NCI-H1105 treated with DMSO at 0.1 percent for 48 hours (cell line): ENCODE measurements around the gene CZIB.
A peak's percentile ranks its signal among the peaks of the same experiment; 100 is the strongest.
"Not testable (repeated sequence)": the region's sequence is repeated elsewhere in the genome, so short reads cannot be mapped to it uniquely, and the experiment has no call there.

Experiments used
- DNase-seq: peaks from one replicate; lab custom pipeline; 2025; lab: John Stamatoyannopoulos, UW

The CZIB gene

GRCh38 chr1:53188099-53188498 lies 32.3 kb downstream of the CZIB start:
- DNase-seq: no peak

- no peak for DNase-seq
Observed at GRCh38 chr1:53187401-53187800, 33.0 kb downstream of the CZIB start.

DNA sequence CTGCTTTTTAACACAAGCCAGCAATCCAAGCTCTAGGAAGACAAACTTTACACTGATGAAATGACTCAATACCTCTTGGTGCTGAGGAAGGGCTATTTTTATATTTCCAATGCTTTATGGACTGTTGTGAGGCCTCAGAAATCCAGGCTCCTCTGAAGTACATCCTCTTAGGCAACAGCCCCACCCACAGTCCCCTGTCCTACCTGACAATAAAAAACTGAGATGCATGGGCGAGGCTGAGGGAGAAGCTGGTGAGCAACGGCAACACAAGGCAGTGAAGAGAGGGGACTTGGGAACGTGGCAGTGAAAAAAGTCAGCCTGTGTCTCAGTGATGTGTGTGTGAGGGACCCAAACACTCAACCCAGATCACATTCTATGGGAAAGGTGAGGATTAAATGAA lies 33.9 kb downstream of the CZIB start:
- DNase-seq: no peak

DNA sequence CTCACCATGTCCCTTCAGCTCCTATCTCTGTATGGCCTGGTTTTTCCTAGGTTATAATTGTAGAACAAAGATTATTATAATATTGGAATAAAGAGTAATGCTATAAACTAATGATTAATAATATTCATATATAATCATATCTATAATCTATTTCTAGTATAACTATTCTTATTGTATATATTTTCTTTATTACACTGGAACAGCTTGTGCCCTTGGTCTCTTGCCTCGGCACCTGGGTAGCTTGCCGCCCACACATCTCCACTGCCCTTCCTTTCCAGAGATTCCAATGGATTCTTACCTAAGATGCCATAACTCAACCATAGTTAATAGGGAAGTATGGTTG lies 34.5 kb downstream of the CZIB start:
- DNase-seq: not testable (repeated sequence)

- DNase-seq: no peak
Observed at GRCh38 chr1:53183095-53183990, 37.1 kb downstream of the CZIB start.

- DNase-seq: no peak
Observed at GRCh38 chr1:53182716-53183094, 37.7 kb downstream of the CZIB start.

GRCh38 chr1:53182111-53182593 lies 38.3 kb downstream of the CZIB start:
- DNase-seq: peak; percentile 60

- no peak for DNase-seq
Observed at GRCh38 chr1:53180951-53181350, 39.5 kb downstream of the CZIB start.

DNA sequence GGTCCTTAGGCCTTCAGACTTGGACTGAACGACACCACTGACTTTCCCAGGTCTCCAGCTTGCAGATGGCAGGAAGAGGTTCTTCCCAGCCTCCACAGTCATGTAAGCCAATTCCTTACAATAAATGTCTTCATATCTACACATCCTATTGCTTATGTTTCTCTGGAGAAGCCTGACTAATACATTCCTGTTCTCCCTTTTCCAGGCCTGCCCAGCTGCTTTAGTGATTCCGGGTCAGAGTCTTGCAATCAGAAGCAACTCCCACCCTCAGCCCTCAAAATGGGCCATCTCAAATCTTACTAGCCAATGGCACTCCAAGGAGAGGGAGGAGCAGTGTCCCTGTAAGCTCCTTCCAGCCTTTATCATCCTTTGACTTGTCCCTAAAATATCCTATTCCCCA lies 40.2 kb downstream of the CZIB start:
- DNase-seq: no peak

DNA sequence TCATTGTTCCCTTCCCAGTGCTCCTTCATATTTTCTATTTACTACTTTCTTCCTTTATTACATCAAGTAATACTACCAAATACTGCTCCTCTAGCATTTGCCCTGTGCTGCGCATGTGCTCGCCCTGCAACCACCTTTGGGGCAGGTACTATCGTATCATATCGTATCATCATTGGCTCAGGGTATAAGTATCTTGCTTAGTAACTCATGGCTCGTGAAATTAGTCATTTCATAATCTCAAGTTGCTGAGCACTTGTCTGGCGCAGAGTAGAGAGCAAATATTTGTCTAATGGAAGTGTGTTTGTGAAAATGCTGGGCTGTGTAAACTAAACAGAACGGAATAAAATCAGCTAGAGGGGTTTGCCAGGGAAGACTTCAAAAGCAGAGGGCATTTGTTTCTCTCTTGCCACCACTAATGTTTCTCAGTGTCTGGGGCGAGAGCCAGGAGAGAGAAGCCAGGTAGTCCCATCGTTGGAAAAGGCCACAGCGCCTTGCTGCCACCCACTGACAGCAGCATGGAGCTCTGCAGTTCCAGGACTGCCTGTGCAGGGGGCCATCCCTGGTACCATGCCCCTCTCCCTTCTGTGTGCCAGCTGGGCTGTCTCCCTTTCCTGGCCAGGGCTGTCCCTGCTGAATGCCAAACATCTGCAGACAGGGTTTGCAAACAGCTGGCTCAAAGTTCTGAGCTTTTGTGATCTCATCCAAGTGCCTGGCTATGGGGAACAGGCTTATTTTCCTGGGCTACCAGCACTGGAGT lies 43.8 kb downstream of the CZIB start:
- DNase-seq: peak; percentile 53

GRCh38 chr1:53174971-53175913 lies 45.2 kb downstream of the CZIB start:
- DNase-seq: no peak

- no peak for DNase-seq
Observed at GRCh38 chr1:53172426-53173128, 47.9 kb downstream of the CZIB start.

- DNase-seq: no peak
Observed at GRCh38 chr1:53166912-53167311, 53.5 kb downstream of the CZIB start.

GRCh38 chr1:53166366-53166765 lies 54.1 kb downstream of the CZIB start:
- DNase-seq: no peak

DNA sequence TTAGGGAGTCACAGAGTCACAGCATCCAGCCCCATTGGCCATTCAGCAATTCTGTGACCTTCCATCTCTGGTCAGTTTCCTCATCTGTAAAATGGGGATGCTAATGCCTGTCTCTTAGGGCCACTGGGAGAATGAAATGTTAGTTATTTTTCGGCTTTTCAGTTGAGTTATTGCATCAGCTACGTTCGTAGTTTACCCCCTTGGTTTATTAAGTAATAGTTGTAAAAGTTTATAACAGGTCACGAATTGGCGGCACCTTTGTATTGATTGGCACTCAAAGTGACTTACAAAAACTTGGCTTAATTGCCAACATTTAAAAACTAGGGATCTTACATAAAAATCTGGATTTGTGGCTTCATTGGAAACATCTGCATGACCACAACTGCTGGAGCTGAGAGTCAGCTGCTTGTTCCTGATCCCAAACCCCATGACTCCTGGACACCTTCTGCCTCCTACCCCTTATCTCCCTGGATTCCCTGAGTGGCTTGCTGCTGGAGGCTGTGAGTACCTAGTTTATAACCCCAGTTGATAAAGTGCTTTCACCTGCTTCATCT lies 54.9 kb downstream of the CZIB start:
- DNase-seq: no peak
